HFF-Myc (cell line): ENCODE data around the gene UNK.

Source experiments
- DNase-seq: peaks from one replicate; pipeline ENCODE4 v3.0.0-alpha.2; 2011; ENCODE audit warnings: low read depth; ENCODE audit errors: extremely low read depth
- H3K4me3 ChIP-seq: replicated peaks from 2 replicates; pipeline ENCODE4 v1.5.1; 2011; ENCODE audit warnings: low read depth, mild to moderate bottlenecking, control low read depth, low read length
- TF ChIP-seq, protein P1 (sequence below): IDR thresholded peaks from 2 replicates; pipeline ENCODE4 v1.5.1; 2012; ENCODE audit warnings: mild to moderate bottlenecking, low read depth, low read length, control low read depth; ENCODE audit errors: missing control alignments

The UNK gene

DNA sequence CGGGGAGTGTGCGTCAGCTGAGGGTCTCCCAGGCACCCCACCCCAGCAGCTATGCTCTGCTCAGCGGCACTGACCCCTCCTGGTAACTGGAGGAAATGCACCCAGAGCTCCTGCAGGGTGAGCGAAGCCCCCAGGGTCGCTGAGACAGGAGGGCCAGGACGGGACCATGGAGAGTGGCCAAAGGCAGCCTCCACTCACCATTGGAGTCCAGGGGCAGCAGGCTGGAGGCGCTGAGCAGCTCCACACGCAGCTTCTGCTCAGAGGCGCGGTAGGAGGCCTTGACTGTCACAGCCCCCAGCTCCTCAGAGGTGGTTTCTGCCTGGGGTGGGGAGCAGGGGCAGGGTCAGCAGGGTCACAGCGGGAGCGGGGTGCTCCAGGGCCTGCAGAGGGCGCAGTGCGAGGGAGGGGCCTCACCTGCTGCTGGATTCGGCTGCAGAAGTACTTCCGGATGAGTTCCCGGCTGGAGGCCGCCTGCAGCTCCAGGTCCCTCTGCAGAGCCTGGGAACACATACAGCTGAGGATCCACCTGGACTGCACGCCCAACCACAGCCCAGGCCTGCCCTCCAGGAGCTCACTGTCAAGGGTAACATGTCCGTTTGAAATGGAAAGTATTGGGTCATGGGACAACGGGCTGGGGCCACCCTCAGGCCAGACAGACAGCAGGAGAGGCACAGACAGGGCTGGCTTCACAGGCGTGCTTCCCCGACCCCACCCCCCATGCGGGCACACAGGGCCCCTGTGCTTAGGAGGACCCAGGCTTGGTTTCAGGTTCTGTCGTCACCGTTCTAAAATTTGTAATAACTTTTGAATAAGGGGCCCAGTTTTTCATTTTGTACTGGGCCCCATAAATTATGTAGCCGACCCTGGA is 45.8 kb downstream of the UNK start:
- TF ChIP-seq, protein P1, sequence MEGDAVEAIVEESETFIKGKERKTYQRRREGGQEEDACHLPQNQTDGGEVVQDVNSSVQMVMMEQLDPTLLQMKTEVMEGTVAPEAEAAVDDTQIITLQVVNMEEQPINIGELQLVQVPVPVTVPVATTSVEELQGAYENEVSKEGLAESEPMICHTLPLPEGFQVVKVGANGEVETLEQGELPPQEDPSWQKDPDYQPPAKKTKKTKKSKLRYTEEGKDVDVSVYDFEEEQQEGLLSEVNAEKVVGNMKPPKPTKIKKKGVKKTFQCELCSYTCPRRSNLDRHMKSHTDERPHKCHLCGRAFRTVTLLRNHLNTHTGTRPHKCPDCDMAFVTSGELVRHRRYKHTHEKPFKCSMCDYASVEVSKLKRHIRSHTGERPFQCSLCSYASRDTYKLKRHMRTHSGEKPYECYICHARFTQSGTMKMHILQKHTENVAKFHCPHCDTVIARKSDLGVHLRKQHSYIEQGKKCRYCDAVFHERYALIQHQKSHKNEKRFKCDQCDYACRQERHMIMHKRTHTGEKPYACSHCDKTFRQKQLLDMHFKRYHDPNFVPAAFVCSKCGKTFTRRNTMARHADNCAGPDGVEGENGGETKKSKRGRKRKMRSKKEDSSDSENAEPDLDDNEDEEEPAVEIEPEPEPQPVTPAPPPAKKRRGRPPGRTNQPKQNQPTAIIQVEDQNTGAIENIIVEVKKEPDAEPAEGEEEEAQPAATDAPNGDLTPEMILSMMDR = peak; percentile 48
- no peak overlapping the region for H3K4me3 ChIP-seq
- DNase-seq = no peak

DNA sequence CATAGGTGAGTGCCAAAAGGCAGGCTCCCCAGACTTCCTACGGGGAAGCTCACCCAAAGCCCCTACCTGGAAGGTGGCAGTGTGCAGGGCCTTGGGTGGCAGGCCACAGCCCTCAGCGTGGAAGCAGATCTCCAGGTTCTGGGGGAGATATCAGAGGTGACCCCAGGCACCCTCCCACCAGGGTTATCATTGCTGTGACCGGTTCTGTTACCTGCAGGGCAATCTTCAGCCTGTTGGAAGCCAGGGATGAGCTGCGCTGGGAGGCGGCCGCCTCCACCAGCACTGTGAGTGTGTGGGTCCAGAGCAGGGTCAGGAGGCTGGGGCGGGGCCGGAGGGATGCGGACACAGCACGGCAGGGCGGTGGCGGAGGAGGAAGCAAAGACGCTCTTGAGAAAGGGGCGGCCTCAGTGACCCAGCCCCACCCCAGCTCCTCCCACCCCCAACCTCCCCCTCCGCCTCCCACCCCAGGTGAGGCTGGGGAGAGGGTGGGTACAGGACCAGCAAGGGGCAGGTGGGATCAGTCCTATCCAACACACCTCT is 46.5 kb downstream of the UNK start:
- TF ChIP-seq, protein P1 = no peak
- H3K4me3 ChIP-seq = no peak overlapping the region
- DNase-seq = no peak

DNA sequence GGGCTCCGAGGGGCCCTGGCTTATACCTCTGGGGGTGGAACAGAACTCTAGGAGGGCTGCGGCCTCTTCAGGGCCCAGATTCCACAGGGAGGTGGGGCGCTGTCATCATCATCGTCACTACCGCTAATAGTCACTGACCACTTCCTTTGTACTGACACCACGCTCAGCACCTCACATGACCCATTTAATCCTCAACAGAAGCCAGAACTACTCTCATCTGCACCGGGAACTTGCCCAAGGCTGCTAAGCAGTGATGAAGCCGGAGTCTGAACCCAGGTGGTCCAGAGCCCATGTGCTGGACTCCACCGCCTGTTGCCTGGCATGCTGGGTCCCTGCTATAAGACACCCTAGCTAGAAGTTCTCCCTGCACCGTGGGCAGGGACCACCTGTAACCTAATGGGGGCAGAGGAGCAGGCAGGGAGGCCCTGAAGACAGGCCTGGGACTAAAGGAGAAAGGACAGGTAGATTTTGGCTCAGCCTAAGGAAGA is 47.6 kb downstream of the UNK start:
- TF ChIP-seq, protein P1 = no peak
- DNase-seq = peak; percentile 72
- no peak overlapping the region for H3K4me3 ChIP-seq

DNA sequence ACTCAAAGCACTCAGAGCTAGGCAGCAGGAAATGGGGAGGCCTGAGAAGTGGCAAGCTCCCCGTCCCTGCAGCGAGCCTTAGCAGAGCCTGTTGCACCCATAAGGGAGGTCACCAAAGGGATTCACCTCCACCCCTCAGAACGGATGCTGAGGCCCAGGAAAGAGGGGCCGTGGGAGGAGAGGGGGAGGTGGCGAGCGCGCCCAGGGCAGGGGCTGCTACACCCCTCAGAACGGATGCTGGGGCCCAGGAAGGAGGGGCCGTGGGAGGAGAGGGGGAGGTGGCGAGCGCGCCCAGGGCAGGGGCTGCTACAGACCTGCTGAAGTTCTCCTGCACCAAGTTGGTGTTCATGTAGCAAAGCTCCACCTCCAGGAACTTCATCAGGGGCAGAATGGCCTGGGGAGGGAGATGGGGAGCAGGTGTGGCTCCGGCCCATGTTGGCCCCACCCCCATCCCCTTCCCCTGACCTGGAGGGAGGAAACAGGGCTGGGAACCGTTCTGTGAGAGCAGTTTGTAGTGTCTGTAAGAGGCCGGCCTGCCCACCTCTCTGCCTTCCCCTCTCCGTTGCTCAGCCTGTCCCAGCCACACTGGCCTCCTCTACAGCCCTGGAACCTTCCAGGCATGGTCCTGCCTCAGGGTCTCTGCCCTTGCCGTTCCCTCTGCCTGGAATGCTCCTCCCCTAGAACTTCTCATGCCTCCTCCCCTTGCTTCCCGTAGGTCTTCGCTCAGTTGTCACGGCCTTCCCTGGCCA is 48.2 kb downstream of the UNK start:
- DNase-seq = no peak
- H3K4me3 ChIP-seq = no peak overlapping the region
- TF ChIP-seq, protein P1 = no peak

DNA sequence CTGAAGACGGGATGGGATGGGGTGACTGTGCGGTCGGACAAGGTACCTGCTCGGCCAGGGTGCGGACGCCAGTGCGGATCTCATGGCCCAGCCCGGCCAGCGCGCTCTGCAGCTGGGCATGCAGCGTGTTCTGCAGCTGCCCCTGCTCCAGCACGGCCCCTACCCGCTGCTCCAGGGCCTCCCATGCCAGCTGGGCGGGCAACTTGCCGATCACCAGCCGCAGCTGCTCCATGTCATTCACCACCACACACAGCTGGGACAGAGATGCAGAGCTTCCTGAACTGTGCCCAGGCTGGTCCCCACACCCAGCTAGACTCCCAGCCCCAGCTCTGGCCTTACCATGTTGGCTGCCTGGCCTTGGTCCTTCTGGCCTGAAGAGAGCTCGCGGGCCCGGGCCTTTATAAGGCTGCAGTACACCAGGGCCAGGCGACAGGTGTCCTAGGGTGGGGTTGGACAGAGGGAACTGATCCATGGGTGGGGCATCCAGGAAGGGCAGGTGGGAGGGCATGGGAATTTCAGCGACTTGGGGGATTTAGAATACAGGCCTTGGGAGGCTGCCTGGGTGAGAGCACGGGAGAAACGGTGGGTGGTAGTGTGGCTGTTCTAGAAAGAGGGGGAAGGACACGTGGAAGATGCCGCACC is 49.8 kb downstream of the UNK start:
- no peak overlapping the region for H3K4me3 ChIP-seq
- TF ChIP-seq, protein P1 = no peak
- no peak for DNase-seq

DNA sequence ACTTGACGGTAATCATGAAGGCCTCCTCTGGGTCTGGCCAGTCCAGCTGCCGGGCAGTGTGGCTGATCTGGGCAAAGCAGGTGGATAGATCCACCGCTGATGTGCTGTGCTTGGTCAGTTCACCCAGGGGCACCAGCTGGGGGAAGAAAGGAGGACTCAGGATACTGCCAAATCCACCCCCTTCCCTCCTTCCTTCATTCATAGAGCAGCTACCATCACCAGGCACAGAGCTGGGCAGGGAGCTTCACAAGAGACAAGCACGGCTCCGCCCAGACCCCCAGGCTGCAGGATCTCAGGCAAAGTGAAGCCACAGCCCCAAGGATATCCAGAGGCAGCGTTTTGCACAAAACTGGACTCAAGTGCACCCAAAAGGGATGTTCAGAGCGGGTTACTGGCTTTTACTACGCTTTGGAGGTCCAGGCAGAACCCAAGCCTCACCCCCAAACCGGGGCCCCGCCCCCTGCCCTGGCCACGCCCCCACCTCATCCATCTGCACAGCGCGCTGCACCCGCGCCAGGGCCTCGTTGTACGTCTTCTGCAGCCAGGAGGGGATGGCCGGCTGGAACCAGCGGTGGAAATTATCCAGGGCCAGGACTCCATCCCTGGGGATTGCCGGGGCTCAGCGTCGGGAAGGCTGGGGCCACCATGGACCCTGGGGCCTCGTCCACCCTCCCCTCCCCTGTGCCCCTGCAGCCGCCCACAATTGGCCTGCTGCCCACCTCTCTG is 50.5 kb downstream of the UNK start:
- H3K4me3 ChIP-seq = no peak overlapping the region
- DNase-seq = no peak
- TF ChIP-seq, protein P1 = no peak
